ENCODE results near the gene HMGN1.
"Not testable (repeated sequence)": the region's sequence is repeated elsewhere in the genome, so short reads cannot be mapped to it uniquely, and the experiment has no call there.

Gene HMGN1

GRCh38 chr21:39369896-39370288, 21.0 kb upstream of the HMGN1 start:
- H3K4me3 ChIP-seq (ENCODE audit: low read depth, low read length): not testable (repeated sequence)

- no peak overlapping the region for H3K4me3 ChIP-seq (ENCODE audit: low read depth, low read length)
These were observed 18.9 kb upstream of the HMGN1 start for GRCh38 chr21:39367783-39368182.

GRCh38 chr21:39366563-39366962, 17.7 kb upstream of the HMGN1 start:
- H3K4me3 ChIP-seq (ENCODE audit: low read depth, low read length): no peak overlapping the region

GRCh38 chr21:39364949-39365348, 16.1 kb upstream of the HMGN1 start:
- H3K4me3 ChIP-seq (ENCODE audit: low read depth, low read length): no peak overlapping the region

- no peak overlapping the region for H3K4me3 ChIP-seq (ENCODE audit: low read depth, low read length)
These were observed 15.0 kb upstream of the HMGN1 start for GRCh38 chr21:39363607-39364555.

GRCh38 chr21:39362733-39363132, 13.8 kb upstream of the HMGN1 start:
- H3K4me3 ChIP-seq (ENCODE audit: low read depth, low read length): no peak overlapping the region

- no peak overlapping the region for H3K4me3 ChIP-seq (ENCODE audit: low read depth, low read length)
These were observed 10.5 kb upstream of the HMGN1 start for GRCh38 chr21:39359382-39359781.

GRCh38 chr21:39353295-39353694, 4.4 kb upstream of the HMGN1 start:
- no peak overlapping the region for H3K4me3 ChIP-seq (ENCODE audit: low read depth, low read length)

GRCh38 chr21:39350094-39351005, 1.5 kb upstream of the HMGN1 start:
- peak overlapping the region; percentile 56 for H3K4me3 ChIP-seq (ENCODE audit: low read depth, low read length)

GRCh38 chr21:39349211-39350093, 564 bp upstream of the HMGN1 start:
- H3K4me3 ChIP-seq (ENCODE audit: low read depth, low read length): peak overlapping the region; percentile 56

- H3K4me3 ChIP-seq (ENCODE audit: low read depth, low read length): peak overlapping the region; percentile 97
These were observed 891 bp downstream of the HMGN1 start for GRCh38 chr21:39348040-39348354.

- H3K4me3 ChIP-seq (ENCODE audit: low read depth, low read length): peak overlapping the region; percentile 97
These were observed 1.4 kb downstream of the HMGN1 start for GRCh38 chr21:39347537-39347936.

GRCh38 chr21:39346671-39347331, 2.1 kb downstream of the HMGN1 start:
- H3K4me3 ChIP-seq (ENCODE audit: low read depth, low read length): no peak overlapping the region

- H3K4me3 ChIP-seq (ENCODE audit: low read depth, low read length): no peak overlapping the region
These were observed 2.7 kb downstream of the HMGN1 start for GRCh38 chr21:39346206-39346605.

GRCh38 chr21:39345440-39345839, 3.4 kb downstream of the HMGN1 start:
- H3K4me3 ChIP-seq (ENCODE audit: low read depth, low read length): no peak overlapping the region

GRCh38 chr21:39344848-39345247, 4.0 kb downstream of the HMGN1 start:
- no peak overlapping the region for H3K4me3 ChIP-seq (ENCODE audit: low read depth, low read length)

- H3K4me3 ChIP-seq (ENCODE audit: low read depth, low read length): no peak overlapping the region
These were observed 7.5 kb downstream of the HMGN1 start for GRCh38 chr21:39341249-39341923.

GRCh38 chr21:39340687-39341086, 8.2 kb downstream of the HMGN1 start:
- H3K4me3 ChIP-seq (ENCODE audit: low read depth, low read length): no peak overlapping the region

GRCh38 chr21:39339231-39339630, 9.7 kb downstream of the HMGN1 start:
- H3K4me3 ChIP-seq (ENCODE audit: low read depth, low read length): no peak overlapping the region

Measured in iPS-11a (cell line).